Spleen (tissue), 7 donors: ENCODE results near the gene COL4A1.

Experiments
- CTCF ChIP-seq, 11 experiments: fragments of 200-600 bp in 7 of 11; fragments of 450-650 bp in 4 of 11; sonication (generic) in 4 of 11; IDR thresholded peaks in 8 of 11; conservative IDR thresholded peaks in 3 of 11; 1 replicate in 7 of 11; 2 replicates in 4 of 11; pipeline versions ENCODE4 v1.4.0 to v1.8.0; 2016 to 2021; ENCODE audit warnings: antibody characterized with exemption in 11 of 11, inconsistent platforms in 4 of 11, mild to moderate bottlenecking in 1 of 11
- POLR2A ChIP-seq, 3 donors: fragments of 450-650 bp; IDR thresholded peaks; one replicate each; pipeline ENCODE4 v1.5.1; 2017; ENCODE audit warnings: antibody characterized with exemption in 3 of 3, mild to moderate bottlenecking in 1 of 3
- donor health status: DM: no; HTN: no; CAD: no; lungs with moderate emphysema.
- donor health status: DM: no; HTN: no; CAD: no.
- donor health status: DM: no; HTN: no; CAD: no.

GRCh38 chr13:110099922-110100321, 207.0 kb downstream of the COL4A1 start:
- TF ChIP-seq CTCF (IDR thresholded peaks at IDR 0.05 in 8 of 11, conservative IDR thresholded peaks at IDR 0.05 in 3 of 11) (no peak), POLR2A (IDR thresholded peaks at IDR 0.05) (no peak)
